CD4-positive, alpha-beta T cell treated with Interleukin-1 beta for 1 hour (primary cell): Measurements from ENCODE around the gene TMOD2.

Experiments used
- DNase-seq, 2 donors: peaks; one replicate each; pipeline ENCODE4 v3.0.0-alpha.2; 2020 to 2022

Gene TMOD2

DNA sequence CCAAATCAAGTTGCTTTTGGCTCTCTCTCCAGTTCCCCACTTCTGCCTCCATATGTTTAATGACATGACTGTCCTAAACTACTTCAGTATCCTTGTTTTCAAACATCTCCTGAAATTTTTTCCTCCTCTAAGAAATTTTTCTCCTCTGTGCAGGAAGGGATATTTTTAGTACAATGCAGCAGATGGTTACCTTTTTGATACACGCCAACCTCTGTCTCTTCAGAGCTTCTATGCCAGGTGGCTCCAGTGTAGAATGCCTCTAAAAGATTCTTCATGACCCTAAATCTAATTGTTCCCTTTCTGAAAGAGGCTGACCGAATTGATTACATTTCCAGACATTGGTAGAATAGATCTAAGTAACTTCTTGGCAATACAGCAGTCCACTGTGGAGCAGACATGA is 111.7 kb downstream of the TMOD2 start:
- no peak for DNase-seq

DNA sequence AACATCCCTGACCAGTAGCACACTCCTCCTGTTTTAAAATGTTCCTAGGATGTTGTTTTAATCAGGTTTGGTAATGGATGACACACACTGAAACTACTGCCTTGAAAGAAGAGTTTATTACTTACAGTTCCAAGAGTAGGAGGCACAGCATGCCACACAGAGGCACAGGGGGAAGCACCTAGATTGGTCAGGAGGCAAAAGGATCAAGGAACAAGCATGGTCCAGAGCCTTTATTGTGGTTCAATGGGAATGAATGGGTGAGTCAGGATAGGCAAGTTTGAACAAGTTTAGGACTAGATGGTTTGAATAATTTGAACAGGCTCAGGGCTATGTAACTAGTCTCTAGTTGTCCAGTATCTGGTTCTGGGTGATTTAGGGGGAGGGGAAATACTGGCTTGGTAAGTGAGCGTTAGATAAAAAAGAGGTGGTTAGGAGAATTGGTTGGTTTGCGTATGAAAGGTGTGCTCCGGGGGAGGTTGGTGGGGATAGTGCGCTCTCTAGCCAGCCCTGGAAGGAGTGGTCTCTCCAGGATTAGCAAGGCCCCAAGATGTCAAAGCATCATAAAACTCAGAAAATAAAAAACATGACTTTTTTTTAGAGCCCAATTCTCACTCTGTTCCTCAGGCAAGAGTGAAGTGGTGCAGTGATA is 113.1 kb downstream of the TMOD2 start:
- no peak for DNase-seq

DNA sequence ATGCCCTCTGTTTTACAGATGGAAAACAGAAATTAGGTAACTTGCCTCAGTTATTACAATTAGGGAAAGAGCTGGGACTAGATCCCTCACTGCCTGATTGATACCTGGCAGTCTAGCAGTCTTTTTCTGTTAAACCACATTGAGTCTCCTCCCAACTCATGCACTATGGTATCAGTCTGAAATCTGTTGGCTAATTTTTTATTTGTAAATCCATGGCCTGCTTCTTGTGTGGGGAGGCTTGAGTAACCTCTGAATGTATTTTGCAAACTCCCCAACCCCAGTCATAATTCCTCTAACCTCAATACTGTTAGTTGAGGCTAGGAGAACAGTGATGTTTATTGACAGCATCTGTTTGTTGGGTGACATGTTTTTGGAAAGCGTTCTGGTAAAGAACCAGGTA is 113.9 kb downstream of the TMOD2 start:
- DNase-seq: no peak
